GM10847 (cell line): ENCODE results near the gene MTMR10.

Experiments
- POLR2A ChIP-seq: IDR thresholded peaks from 2 replicates; pipeline ENCODE4 v1.6.1; 2011; ENCODE audit not compliant: insufficient read length; ENCODE audit errors: extremely low read depth

MTMR10 gene

GRCh38 chr15:31021067-31021665 is 29.7 kb upstream of the MTMR10 start:
- TF ChIP-seq POLR2A: no peak

- TF ChIP-seq POLR2A: no peak
These were observed 29.1 kb upstream of the MTMR10 start for GRCh38 chr15:31020542-31020941.

- TF ChIP-seq POLR2A: no peak
These were observed 28.6 kb upstream of the MTMR10 start for GRCh38 chr15:31019986-31020385.

- no peak for TF ChIP-seq POLR2A
These were observed 25.9 kb upstream of the MTMR10 start for GRCh38 chr15:31017311-31017710.

GRCh38 chr15:31016446-31016915 is 25.1 kb upstream of the MTMR10 start:
- TF ChIP-seq POLR2A: no peak

GRCh38 chr15:31014608-31014925 is 23.1 kb upstream of the MTMR10 start:
- TF ChIP-seq POLR2A: no peak

GRCh38 chr15:31013863-31014607 is 22.6 kb upstream of the MTMR10 start:
- no peak for TF ChIP-seq POLR2A

GRCh38 chr15:31012455-31012854 is 21.0 kb upstream of the MTMR10 start:
- no peak for TF ChIP-seq POLR2A

GRCh38 chr15:31010036-31010435 is 18.6 kb upstream of the MTMR10 start:
- no peak for TF ChIP-seq POLR2A

GRCh38 chr15:31005660-31006059 is 14.2 kb upstream of the MTMR10 start:
- no peak for TF ChIP-seq POLR2A

GRCh38 chr15:31004220-31004733 is 12.8 kb upstream of the MTMR10 start:
- no peak for TF ChIP-seq POLR2A

GRCh38 chr15:31001702-31002101 is 10.3 kb upstream of the MTMR10 start:
- TF ChIP-seq POLR2A: no peak

GRCh38 chr15:30999729-31000128 is 8.3 kb upstream of the MTMR10 start:
- no peak for TF ChIP-seq POLR2A

- no peak for TF ChIP-seq POLR2A
These were observed 5.8 kb upstream of the MTMR10 start for GRCh38 chr15:30997270-30997669.

- no peak for TF ChIP-seq POLR2A
These were observed 929 bp upstream of the MTMR10 start for GRCh38 chr15:30992249-30992864.
